Measurements from ENCODE around the gene DYRK4.

The DYRK4 gene

GRCh38 chr12:4621511-4621910 lies 59.5 kb downstream of the DYRK4 start:
- DNase-seq (ENCODE audit: low read depth in 2 of 2) = no peak

- no peak for DNase-seq (ENCODE audit: low read depth in 2 of 2)
Measured at GRCh38 chr12:4626543-4626942, 64.5 kb downstream of the DYRK4 start.

GRCh38 chr12:4628406-4628805 lies 66.4 kb downstream of the DYRK4 start:
- DNase-seq (ENCODE audit: low read depth in 2 of 2) = no peak

- DNase-seq (ENCODE audit: low read depth in 2 of 2) = no peak
Measured at GRCh38 chr12:4630262-4630661, 68.3 kb downstream of the DYRK4 start.

GRCh38 chr12:4643747-4644146 lies 81.7 kb downstream of the DYRK4 start:
- DNase-seq (ENCODE audit: low read depth in 2 of 2) = no peak

GRCh38 chr12:4645023-4645422 lies 83.0 kb downstream of the DYRK4 start:
- DNase-seq (ENCODE audit: low read depth in 2 of 2) = no peak

- no peak for DNase-seq (ENCODE audit: low read depth in 2 of 2)
Measured at GRCh38 chr12:4648104-4648500, 86.1 kb downstream of the DYRK4 start.

GRCh38 chr12:4648501-4649357 lies 86.7 kb downstream of the DYRK4 start, which contains the start of the genes AKAP3 and NDUFA9:
Gene AKAP3 (minus strand): TSS chr12:4649051. CDS start chr12:4638196, 10,855 bp downstream.
Gene NDUFA9 (plus strand): TSS chr12:4649114. CDS start chr12:4649127, 13 bp downstream.
- DNase-seq (ENCODE audit: low read depth in 2 of 2) = peak; percentile 64 to 72

- DNase-seq (ENCODE audit: low read depth in 2 of 2) = no peak
Measured at GRCh38 chr12:4649358-4649661, 87.3 kb downstream of the DYRK4 start.

- DNase-seq (ENCODE audit: low read depth in 2 of 2) = no peak
Measured at GRCh38 chr12:4653257-4653656, 91.2 kb downstream of the DYRK4 start.

GRCh38 chr12:4653691-4654090 lies 91.7 kb downstream of the DYRK4 start:
- DNase-seq (ENCODE audit: low read depth in 2 of 2) = no peak
